Kidney (tissue), 14 donors: ENCODE measurements around the gene PTPRM. TPM values are rescaled to one million over a fixed set of nuclear protein-coding genes. Genes with fewer than 3 reads are reported as not detected.

Experiments
- DNase-seq, 5 donors: peaks; one replicate each; pipeline ENCODE4 v3.0.0-alpha.2; 2013 to 2020
- FAIRE-seq: peaks from 2 replicates; lab custom pipeline; 2012; peaks lifted over from hg19 to GRCh38; lab: Jason Lieb, UNC
- H3K27ac ChIP-seq, 2 donors: one replicate each; pipeline ENCODE4 v1.7.0; 2013; ENCODE audit warnings: low read depth in 2 of 2, low read length in 2 of 2, inconsistent platforms in 1 of 2
- H3K27me3 ChIP-seq: one replicate; pipeline ENCODE4 v1.7.1; 2013; ENCODE audit warnings: low read length, inconsistent platforms; ENCODE audit not compliant: control insufficient read depth, insufficient read depth
- H3K36me3 ChIP-seq, 3 donors: one replicate each; pipeline versions ENCODE4 v1.7.0 to v1.7.1; 2013; ENCODE audit warnings: low read length in 3 of 3, control low read depth in 1 of 3, inconsistent platforms in 1 of 3; ENCODE audit not compliant: insufficient read depth in 3 of 3, control insufficient read depth in 2 of 3
- H3K4me1 ChIP-seq, 3 donors: one replicate each; pipeline versions ENCODE4 v1.7.0 to v1.7.1; 2013; ENCODE audit warnings: low read length in 3 of 3, inconsistent platforms in 1 of 3, low read depth in 1 of 3; ENCODE audit not compliant: control insufficient read depth in 2 of 3, insufficient read depth in 2 of 3
- H3K4me3 ChIP-seq, 3 donors: one replicate each; pipeline versions ENCODE4 v1.7.0 to v1.8.1; 2013; ENCODE audit warnings: low read length in 3 of 3, control low read depth in 1 of 3, inconsistent platforms in 1 of 3
- H3K9ac ChIP-seq, 3 donors: one replicate each; pipeline versions ENCODE4 v1.7.0 to v1.7.1; 2013; ENCODE audit warnings: low read length in 3 of 3, control low read depth in 1 of 3, inconsistent platforms in 1 of 3
- H3K9me3 ChIP-seq, 3 donors: one replicate each; pipeline versions ENCODE4 v1.7.0 to v1.7.1; 2013; ENCODE audit warnings: low read length in 3 of 3, control low read depth in 1 of 3, inconsistent platforms in 1 of 3; ENCODE audit not compliant: control insufficient read depth in 2 of 3, insufficient read depth in 1 of 3
- CTCF ChIP-seq: IDR thresholded peaks from 3 replicates; pipeline ENCODE4 v1.5.1; 2012; ENCODE audit warnings: mild to moderate bottlenecking, moderate library complexity, borderline replicate concordance; ENCODE audit not compliant: insufficient read depth; ENCODE audit errors: extremely low read depth
- intact Hi-C: fragments of 100-400 bp; cut with DNase I; formaldehyde crosslinking; loops from one replicate; pipeline ENCODE4 v1.11.1; 2022
- polyA plus RNA-seq: library from polyadenylated mRNA; stranded (reverse); fragments of 350-450 nt; fragmentation: Illumina TruSeq; extraction: RNeasy Lipid Tissue Mini Kit (QIAGEN cat#74804); gene quantifications from one replicate; pipeline ENCODE4 v1.2.3, GENCODE V29; 2014; ENCODE audit warnings: low read depth, low replicate concordance; ENCODE audit not compliant: insufficient read depth
- total RNA-seq: library from RNA; stranded (reverse); fragmentation: NEBNext Ultra II Directional; extraction: Animal tissue kit (Norgen Biotek cat#: 25700); gene quantifications from one replicate; pipeline ENCODE4 v1.2.1, GENCODE V29; 2021
- donor health status: control.
- donor health status: control.
- donor health status: control.
- donor health status: control.
- donor health status: control.
- donor health status: DM: yes; HTN: yes; CAD: no.
- donor health status: Normal renal cell carcinoma (clear cell type).

The PTPRM gene
- total and polyA plus RNA-seq, 2 donors from 2014 or later = 52.4 to 98.9 TPM

GRCh38 chr18:8367217-8367988, 800.3 kb downstream of the PTPRM start:
- Histone ChIP-seq H3K27ac (no peak overlapping the region), H3K27me3 (no peaks in the 10 kb centered on the region), H3K9ac (no peak overlapping the region), H3K9me3 (no peaks in the 10 kb centered on the region), H3K4me1 (no peaks in the 10 kb centered on the region), H3K36me3 (no peaks in the 10 kb centered on the region), H3K4me3 (peak overlapping the region in 2 of 3 donors; percentile 23 to 54)
- FAIRE-seq (no peak), DNase-seq (peak; percentile 76 to 89 (median 80))
- TF ChIP-seq CTCF = peak; percentile 42
- intact Hi-C loops = no loop called here

- no peak for DNase-seq
- H3K4me3 ChIP-seq = no peak overlapping the region
- no peak overlapping the region for H3K9ac ChIP-seq
- H3K27me3 ChIP-seq = no peaks in the 10 kb centered on the region
- H3K36me3 ChIP-seq = peaks cover 0 to 5% (median 2%) of the 10 kb centered on the region in 3 donors
- no peaks in the 10 kb centered on the region for H3K9me3 ChIP-seq
- TF ChIP-seq CTCF = no peak
- intact Hi-C loops = no loop called here
- FAIRE-seq = no peak
- no peaks in the 10 kb centered on the region for H3K4me1 ChIP-seq
- H3K27ac ChIP-seq = no peak overlapping the region
These were observed 801.5 kb downstream of the PTPRM start for GRCh38 chr18:8368512-8369217.

GRCh38 chr18:8373486-8373885, 806.4 kb downstream of the PTPRM start:
- peaks cover 0 to 3% (median 0%) of the 10 kb centered on the region in 3 donors for H3K4me1 ChIP-seq
- DNase-seq = no peak
- intact Hi-C loops = no loop called here
- FAIRE-seq = no peak
- peaks cover 0 to 14% (median 13%) of the 10 kb centered on the region in 3 donors for H3K36me3 ChIP-seq
- no peak overlapping the region for H3K27ac ChIP-seq
- no peak overlapping the region for H3K4me3 ChIP-seq
- no peaks in the 10 kb centered on the region for H3K27me3 ChIP-seq
- no peak for TF ChIP-seq CTCF
- H3K9ac ChIP-seq = no peak overlapping the region
- H3K9me3 ChIP-seq = no peaks in the 10 kb centered on the region
